Tibial nerve (tissue), 4 donors: ENCODE measurements around the gene RPL7L1. TPM values are rescaled to one million over a fixed set of nuclear protein-coding genes. Genes with fewer than 3 reads are reported as not detected.
A peak's percentile ranks its signal among the peaks of the same experiment; 100 is the strongest.
"Not testable (repeated sequence)": the region's sequence is repeated elsewhere in the genome, so short reads cannot be mapped to it uniquely, and the experiment has no call there.

ENCODE experiments used
- DNase-seq, 2 donors: peaks; one replicate each; pipeline ENCODE4 v3.0.0-alpha.2; 2019; ENCODE audit warnings: low spot score in 2 of 2
- H3K27ac ChIP-seq, 4 donors: fragments of 200-600 bp; sonication (generic) in 3 of 4; one replicate each; pipeline ENCODE4 v1.5.1; 2017 to 2019; ENCODE audit warnings: mild to moderate bottlenecking in 1 of 4
- H3K27me3 ChIP-seq, 2 donors: fragments of 200-600 bp; sonication (generic) in 1 of 2; one replicate each; pipeline versions ENCODE4 v1.5.1 to v1.6.0; 2017 to 2019
- H3K36me3 ChIP-seq, 3 donors: fragments of 200-600 bp; sonication (generic); one replicate each; pipeline ENCODE4 v1.5.1; 2018 to 2019
- H3K4me1 ChIP-seq, 4 donors: fragments of 200-600 bp; sonication (generic) in 3 of 4; one replicate each; pipeline ENCODE4 v1.5.1; 2017 to 2019
- H3K4me3 ChIP-seq, 4 donors: fragments of 200-600 bp; sonication (generic) in 3 of 4; one replicate each; pipeline ENCODE4 v1.5.1; 2017 to 2019; ENCODE audit warnings: mild to moderate bottlenecking in 1 of 4, moderate library complexity in 1 of 4
- H3K9me3 ChIP-seq, 4 donors: fragments of 200-600 bp; sonication (generic) in 3 of 4; one replicate each; pipeline ENCODE4 v1.5.1; 2017 to 2019
- CTCF ChIP-seq, 5 experiments: fragments of 200-600 bp in 3 of 5; fragments of 450-650 bp in 2 of 5; sonication (generic) in 3 of 5; IDR thresholded peaks; one replicate each; pipeline ENCODE4 v1.5.1; 2016 to 2019; ENCODE audit warnings: antibody characterized with exemption in 5 of 5, mild to moderate bottlenecking in 3 of 5, moderate library complexity in 2 of 5
- EP300 ChIP-seq, 2 donors: sonication (generic); formaldehyde crosslinking; IDR thresholded peaks; one replicate each; pipeline ENCODE4 v1.6.1; 2017; ENCODE audit warnings: antibody characterized with exemption in 2 of 2, mild to moderate bottlenecking in 1 of 2
- POLR2A ChIP-seq, 2 donors: fragments of 450-650 bp; IDR thresholded peaks; one replicate each; pipeline ENCODE4 v1.6.1; 2017; ENCODE audit warnings: antibody characterized with exemption in 2 of 2, mild to moderate bottlenecking in 2 of 2, moderate library complexity in 2 of 2
- WGBS, 2 donors: methylation state at CpG; one replicate each; pipeline ENCODE4 v1.1.5; 2018; 5-methylcytosine and 5-hydroxymethylcytosine counted together
- total RNA-seq, 4 donors: library from RNA; depleted of rRNA; stranded (reverse); fragments of >200 nt; gene quantifications; one replicate each; pipeline ENCODE4 v1.1.0, GENCODE V29; 2016

Gene RPL7L1
- total RNA-seq, 4 donors from 2014 or later = 59.0 to 89.2 (median 83.7) TPM

- DNase-seq = no peak
- TF ChIP-seq POLR2A (IDR thresholded peaks at IDR 0.05) = no peak
- no peak for TF ChIP-seq CTCF (IDR thresholded peaks at IDR 0.05)
- TF ChIP-seq EP300 (IDR thresholded peaks at IDR 0.05) = no peak
- Histone ChIP-seq H3K4me3 (no peak overlapping the region), H3K27ac (no peak overlapping the region), H3K9me3 (no peaks in the 10 kb centered on the region), H3K4me1 (no peaks in the 10 kb centered on the region), H3K36me3 (peaks cover 3 to 92% (median 34%) of the 10 kb centered on the region in 3 donors), H3K27me3 (no peaks in the 10 kb centered on the region)
- 83 to 85% methylated on average over 8 of the region's 8 CpGs for WGBS, 2 donors
Observed at GRCh38 chr6:42864602-42865001, 14.8 kb upstream of the RPL7L1 start.

DNA sequence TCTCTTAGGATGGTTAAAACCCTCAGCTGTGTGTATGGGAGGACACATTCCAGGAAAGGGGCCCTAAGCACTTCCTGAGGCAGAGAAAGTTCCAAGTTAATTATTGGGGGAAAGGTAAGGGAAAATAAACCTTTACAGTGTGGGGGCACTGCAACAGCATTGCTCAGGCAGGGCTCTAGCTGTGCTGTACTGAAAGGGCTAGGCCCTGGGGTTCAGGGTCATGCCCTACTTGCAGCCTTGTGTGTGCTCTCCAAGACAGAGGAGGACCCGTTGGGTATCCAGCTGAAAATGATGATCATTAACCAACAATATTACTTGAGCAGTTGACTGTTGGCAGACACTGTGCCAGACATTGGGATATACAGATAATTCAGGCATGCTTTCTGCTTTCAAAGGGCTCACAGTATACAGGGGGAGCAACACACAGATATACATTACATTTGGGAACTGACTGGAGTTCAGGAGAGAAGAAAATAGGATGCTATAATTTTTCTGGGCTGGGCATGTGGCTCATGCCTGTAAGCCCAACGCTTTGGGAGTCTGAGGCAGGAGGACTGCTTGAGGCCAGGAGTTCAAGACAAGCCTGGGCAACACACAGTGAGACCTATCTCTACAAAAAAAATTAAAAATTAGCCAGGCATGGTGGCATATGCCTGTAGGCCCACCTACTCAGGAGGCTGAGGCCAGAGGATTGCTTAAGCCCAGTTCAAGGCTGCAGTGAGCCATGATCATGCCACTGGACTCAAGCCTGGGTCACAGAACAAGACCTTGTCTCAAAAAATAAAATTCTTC lies 9.1 kb upstream of the RPL7L1 start:
- H3K4me1 ChIP-seq = no peaks in the 10 kb centered on the region
- no peak for DNase-seq
- H3K36me3 ChIP-seq = peaks cover 0 to 42% (median 2%) of the 10 kb centered on the region in 3 donors
- H3K4me3 ChIP-seq = no peak overlapping the region
- H3K27ac ChIP-seq = no peak overlapping the region
- no peaks in the 10 kb centered on the region for H3K27me3 ChIP-seq
- 61 to 73% methylated on average over 2 of the region's 2 CpGs for WGBS, 2 donors
- H3K9me3 ChIP-seq = no peaks in the 10 kb centered on the region
- TF ChIP-seq POLR2A (IDR thresholded peaks at IDR 0.05) (no peak), CTCF (IDR thresholded peaks at IDR 0.05) (no peak), EP300 (IDR thresholded peaks at IDR 0.05) (no peak)

- TF ChIP-seq POLR2A (IDR thresholded peaks at IDR 0.05) (no peak), EP300 (IDR thresholded peaks at IDR 0.05) (no peak), CTCF (IDR thresholded peaks at IDR 0.05) (no peak)
- no peaks in the 10 kb centered on the region for H3K4me1 ChIP-seq
- no peaks in the 10 kb centered on the region for H3K27me3 ChIP-seq
- no peak overlapping the region for H3K27ac ChIP-seq
- no peak overlapping the region for H3K4me3 ChIP-seq
- peaks cover 0 to 29% (median 0%) of the 10 kb centered on the region in 3 donors for H3K36me3 ChIP-seq
- no peak for DNase-seq
- H3K9me3 ChIP-seq = no peaks in the 10 kb centered on the region
- WGBS, 2 donors = 77 to 79% methylated on average over 3 of the region's 3 CpGs
Observed at GRCh38 chr6:42871711-42872110, 7.7 kb upstream of the RPL7L1 start.

DNA sequence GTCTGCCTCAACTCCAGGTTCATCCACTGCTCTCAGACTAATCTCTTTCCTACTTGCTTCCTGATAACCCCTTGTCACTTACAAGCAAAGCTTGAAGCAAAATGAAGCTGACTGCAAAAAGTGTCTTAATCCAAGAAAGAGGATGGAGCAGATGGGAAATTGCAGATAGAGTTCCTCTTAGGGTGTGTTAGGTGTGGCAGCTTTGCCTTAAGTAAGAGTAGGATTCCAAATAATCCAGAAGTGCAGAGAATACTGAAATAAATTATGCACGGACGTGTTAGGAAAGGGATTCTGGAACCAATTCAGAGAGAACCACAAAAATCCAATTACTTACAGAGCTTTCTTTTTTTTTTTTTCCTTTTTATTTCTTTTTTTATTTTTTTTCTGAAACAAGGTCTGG lies 6.1 kb upstream of the RPL7L1 start:
- Histone ChIP-seq H3K36me3 (peaks cover 0 to 14% (median 0%) of the 10 kb centered on the region in 3 donors), H3K27ac (no peak overlapping the region), H3K4me3 (no peak overlapping the region), H3K4me1 (peaks cover 0 to 7% (median 0%) of the 10 kb centered on the region in 4 donors), H3K27me3 (no peaks in the 10 kb centered on the region), H3K9me3 (no peaks in the 10 kb centered on the region)
- DNase-seq = no peak
- 45 to 59% methylated on average over 2 of the region's 2 CpGs for WGBS, 2 donors
- TF ChIP-seq POLR2A (IDR thresholded peaks at IDR 0.05) (no peak), EP300 (IDR thresholded peaks at IDR 0.05) (no peak), CTCF (IDR thresholded peaks at IDR 0.05) (no peak)

GRCh38 chr6:42877695-42878094 lies 1.7 kb upstream of the RPL7L1 start:
- Histone ChIP-seq H3K36me3 (peaks cover 0 to 11% (median 3%) of the 10 kb centered on the region in 3 donors), H3K27ac (peak overlapping the region in 1 of 4 donors; percentile 37), H3K27me3 (no peaks in the 10 kb centered on the region), H3K4me1 (peaks cover 0 to 36% (median 13%) of the 10 kb centered on the region in 4 donors), H3K9me3 (no peaks in the 10 kb centered on the region), H3K4me3 (no peak overlapping the region)
- DNase-seq = no peak
- WGBS, 2 donors = 63 to 83% methylated on average over 3 of the region's 3 CpGs
- TF ChIP-seq EP300 (IDR thresholded peaks at IDR 0.05) (no peak), POLR2A (IDR thresholded peaks at IDR 0.05) (no peak), CTCF (IDR thresholded peaks at IDR 0.05) (no peak)

- Histone ChIP-seq H3K27ac (peak overlapping the region; percentile 84 to 98 (median 90)), H3K4me1 (peaks cover 0 to 48% (median 13%) of the 10 kb centered on the region in 4 donors), H3K36me3 (peaks cover 6 to 37% (median 20%) of the 10 kb centered on the region in 3 donors), H3K4me3 (peak overlapping the region; percentile 45 to 72 (median 60))
- H3K27me3 ChIP-seq, H3K9me3 ChIP-seq, DNase-seq: not testable (repeated sequence)
- 9 to 16% methylated on average over 25 of the region's 25 CpGs for WGBS, 2 donors
Observed at GRCh38 chr6:42880240-42880817, 913 bp downstream of the RPL7L1 start.

DNA sequence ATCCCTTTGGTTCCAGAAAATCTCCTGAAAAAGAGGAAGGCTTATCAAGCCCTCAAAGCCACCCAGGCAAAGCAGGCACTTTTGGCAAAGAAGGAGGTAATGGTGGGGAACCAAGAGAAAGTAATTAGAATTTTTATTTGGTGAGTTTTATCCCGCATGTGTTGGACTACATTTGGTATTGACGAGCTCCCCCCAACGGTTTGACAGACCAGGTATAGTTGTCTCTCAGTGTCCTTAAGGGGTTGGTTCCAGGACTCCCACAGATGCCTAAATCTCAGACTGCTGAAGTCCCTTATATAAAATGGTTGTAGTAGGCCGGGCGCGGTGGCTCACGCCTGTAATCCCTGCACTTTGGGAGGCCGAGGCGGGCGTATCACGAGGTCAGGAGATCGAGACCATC lies 1.5 kb downstream of the RPL7L1 start:
- Histone ChIP-seq H3K4me3 (peak overlapping the region; percentile 45 to 72 (median 60)), H3K36me3 (peaks cover 6 to 42% (median 24%) of the 10 kb centered on the region in 3 donors), H3K27ac (peak overlapping the region in 3 of 4 donors; percentile 89 to 98 (median 90)), H3K4me1 (peaks cover 0 to 48% (median 13%) of the 10 kb centered on the region in 4 donors)
- DNase-seq, H3K27me3 ChIP-seq, H3K9me3 ChIP-seq: not testable (repeated sequence)
- WGBS, 2 donors = 86 to 90% methylated on average over 12 of the region's 12 CpGs
